ENCODE measurements around the gene HNRNPUL1.
"Not testable (repeated sequence)": the region's sequence is repeated elsewhere in the genome, so short reads cannot be mapped to it uniquely, and the experiment has no call there.

The HNRNPUL1 gene

DNA sequence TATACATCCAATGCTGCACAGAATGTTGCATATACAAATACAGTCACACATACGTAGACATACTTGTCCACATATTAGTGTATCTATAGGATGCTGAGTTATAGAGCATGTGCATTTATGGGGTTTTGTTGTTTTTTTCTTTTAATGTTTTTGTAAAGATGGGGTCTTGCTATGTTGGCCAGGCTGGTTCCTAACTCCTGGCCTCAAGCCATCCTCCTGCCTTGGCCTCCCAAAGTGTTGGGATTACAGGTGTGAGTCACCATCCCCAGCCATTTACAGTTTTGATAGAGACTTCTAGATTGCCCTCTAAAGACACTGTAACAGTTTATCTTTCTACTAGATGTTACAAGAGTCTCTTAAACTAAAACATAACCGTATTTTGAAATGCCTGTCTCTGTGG lies 14.3 kb downstream of the HNRNPUL1 start:
- DNase-seq: no peak

DNA sequence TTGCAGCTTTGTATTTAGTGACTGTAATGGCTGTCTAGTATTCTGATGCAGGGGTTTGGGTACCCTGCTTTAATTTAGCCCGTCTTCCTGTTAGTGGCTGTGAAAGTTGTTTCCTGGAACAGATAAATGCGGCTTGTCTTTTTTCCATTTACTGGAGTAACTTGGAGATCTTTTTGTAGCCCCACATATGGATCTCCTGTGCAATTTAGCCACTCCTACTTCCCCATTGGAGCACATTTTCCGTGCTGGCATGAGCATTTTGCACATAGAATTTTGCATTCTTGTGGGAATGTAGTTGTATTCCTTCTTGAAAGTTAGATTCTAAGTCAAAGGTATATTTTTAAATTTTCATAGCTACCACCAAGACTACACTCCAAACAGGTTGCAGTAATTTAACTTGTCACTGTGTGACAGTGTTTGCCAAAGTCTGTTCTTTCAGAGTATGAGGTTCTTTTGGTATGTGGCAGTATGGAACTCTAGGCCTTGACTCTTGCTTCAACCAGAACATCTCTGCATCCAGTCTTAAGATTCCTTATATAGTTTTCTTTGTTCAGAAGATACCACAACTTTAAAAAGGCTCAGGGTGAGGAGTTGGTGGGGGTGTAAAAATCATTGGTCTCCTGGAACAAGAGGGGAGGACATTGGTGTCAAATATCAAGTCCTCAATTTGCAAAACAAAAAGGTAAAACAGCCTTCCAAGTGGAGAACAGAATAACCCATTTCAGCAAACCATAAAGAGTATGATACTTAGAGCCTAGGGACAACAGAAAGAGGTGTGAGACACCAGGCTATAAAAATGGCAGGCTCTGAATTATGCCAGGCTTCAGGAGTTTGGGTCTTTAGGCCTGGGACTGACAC lies 24.7 kb downstream of the HNRNPUL1 start:
- no peak for DNase-seq

DNA sequence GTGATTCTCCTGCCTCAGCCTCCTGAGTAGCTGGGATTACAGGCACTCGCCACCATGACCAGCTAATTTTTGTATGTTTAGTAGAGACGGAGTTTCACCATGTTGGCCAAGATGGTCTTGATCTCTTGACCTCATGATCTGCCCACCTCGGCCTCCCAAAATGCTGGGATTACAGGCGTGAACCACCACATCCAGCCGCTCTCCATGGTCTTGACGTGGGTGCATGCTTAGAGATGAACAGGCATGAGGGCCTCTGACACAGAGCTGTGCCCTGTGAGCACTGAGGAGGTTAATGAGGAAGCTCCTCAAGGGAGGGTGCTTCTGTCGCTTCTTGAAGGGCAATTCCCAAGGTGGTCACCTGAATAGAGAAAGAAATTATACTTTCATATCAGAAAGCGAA lies 25.6 kb downstream of the HNRNPUL1 start:
- not testable (repeated sequence) for DNase-seq

DNA sequence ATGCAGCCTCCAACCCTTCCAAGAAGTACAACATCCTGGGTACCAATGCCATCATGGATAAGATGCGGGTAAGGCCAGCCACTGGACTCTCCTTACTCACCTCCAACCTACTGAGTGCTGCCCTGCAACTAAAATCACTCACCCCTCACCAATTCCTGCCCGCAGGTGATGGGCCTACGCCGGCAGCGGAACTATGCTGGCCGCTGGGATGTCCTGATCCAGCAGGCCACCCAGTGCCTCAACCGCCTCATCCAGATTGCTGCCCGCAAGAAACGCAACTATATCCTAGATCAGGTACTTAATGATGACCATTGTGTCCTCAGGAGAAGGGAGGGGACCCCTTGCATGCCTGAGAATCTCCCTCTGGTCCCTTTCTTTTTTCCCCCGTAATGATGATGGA lies 30.2 kb downstream of the HNRNPUL1 start:
- DNase-seq: no peak

DNA sequence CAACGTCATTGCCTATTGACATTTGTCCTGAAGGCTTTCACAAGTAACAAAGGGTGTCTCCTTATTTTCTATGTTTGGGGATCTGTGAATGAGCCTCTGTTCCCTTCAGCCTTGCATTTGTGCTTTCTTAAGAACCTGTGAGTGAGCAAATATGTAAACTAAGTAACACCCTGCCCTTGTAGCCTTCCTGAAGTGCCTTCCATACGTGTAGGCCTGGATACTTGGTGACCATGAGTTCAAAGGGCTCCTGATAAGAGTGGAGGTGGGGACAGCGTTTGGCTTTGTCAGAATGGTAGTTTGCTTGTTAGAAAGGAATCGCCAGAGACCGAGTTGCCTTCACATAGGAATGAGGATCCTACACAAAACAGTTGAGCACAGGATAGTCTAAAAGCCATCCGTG lies 31.3 kb downstream of the HNRNPUL1 start:
- no peak for DNase-seq

DNA sequence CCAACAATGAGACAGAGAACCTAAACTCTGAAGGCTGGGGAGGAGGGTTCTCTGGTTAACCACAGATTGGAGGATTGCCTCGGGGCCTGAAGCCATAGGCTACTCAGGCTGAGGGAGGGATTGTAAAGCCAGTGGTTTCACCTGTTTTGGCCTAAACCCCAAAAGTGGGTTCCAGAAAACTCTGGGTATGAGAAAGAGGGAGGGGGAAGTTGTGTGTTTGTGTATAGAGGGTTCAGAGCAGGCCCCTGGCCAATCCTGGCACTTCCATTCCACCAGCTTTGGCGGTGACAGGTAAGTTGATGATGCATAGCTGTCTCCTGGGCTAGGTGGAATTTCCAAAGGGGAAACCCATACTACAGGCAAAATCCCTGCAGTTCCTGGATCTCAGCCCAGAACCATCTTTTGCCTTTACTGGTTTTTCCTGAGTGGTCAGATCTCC lies 32.3 kb downstream of the HNRNPUL1 start:
- DNase-seq: no peak

DNA sequence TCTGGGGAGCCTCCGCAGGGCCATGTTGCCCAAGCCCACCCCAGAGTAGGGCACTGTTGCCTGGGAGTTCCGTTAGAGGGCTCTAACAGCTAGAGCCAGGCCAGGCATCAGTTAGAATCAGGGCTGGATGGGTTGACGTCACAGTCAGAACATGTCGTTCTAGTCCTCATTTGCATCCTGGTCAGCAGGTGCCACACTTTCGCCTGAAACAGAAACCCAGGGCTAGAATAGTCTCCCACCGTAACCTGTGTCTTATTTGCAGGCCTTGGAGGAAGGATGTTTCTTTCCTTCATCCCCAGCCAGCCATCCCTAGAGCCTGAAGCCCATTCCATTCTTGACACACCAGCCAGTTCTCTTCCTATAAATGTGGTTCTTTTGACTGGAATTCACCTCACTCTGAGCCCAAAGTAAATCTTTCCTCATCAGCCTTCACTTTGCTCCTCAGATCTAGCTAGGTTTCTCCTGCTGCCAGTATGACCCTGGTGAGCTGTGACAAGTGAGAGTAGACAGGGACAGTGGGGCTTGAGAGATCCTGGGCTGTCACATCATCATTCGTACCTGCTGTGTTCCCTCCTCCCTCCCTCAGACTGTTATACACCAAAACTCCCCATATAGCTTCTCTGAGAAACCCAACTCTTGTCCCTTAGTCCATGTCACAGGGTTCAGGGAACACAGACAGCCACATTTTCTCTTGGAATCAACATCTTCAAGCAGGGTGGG lies 33.6 kb downstream of the HNRNPUL1 start:
- no peak for DNase-seq

DNA sequence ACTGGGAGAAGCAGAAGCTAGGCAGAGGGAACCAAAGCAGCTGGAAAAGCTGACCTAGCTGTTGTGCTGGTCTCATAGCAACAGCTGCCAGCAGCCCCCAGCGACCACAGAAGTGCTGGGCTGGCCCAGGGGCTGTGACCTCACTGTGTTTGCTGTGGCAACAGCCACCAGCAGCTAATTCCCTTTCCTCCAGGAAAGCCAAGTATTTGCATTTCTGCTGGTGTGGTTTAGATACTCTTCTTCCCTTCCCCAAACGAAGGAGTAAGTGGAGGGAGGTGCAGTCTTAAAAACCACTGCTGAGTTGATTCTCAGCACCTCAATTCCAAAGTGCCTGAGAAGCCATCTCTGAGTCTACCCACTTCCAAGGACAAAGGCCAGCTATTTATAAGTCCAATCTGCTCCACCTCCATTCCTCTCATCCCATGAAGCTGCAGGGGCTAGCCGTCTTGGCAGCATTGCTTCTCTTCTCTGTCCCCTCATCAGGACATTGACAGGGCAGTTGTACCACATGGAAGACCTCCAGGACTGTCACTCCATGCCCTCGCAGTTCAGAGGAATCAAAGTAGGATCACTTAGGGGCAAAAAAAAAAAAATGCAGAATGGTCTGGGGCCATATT lies 34.3 kb downstream of the HNRNPUL1 start:
- DNase-seq: no peak

DNA sequence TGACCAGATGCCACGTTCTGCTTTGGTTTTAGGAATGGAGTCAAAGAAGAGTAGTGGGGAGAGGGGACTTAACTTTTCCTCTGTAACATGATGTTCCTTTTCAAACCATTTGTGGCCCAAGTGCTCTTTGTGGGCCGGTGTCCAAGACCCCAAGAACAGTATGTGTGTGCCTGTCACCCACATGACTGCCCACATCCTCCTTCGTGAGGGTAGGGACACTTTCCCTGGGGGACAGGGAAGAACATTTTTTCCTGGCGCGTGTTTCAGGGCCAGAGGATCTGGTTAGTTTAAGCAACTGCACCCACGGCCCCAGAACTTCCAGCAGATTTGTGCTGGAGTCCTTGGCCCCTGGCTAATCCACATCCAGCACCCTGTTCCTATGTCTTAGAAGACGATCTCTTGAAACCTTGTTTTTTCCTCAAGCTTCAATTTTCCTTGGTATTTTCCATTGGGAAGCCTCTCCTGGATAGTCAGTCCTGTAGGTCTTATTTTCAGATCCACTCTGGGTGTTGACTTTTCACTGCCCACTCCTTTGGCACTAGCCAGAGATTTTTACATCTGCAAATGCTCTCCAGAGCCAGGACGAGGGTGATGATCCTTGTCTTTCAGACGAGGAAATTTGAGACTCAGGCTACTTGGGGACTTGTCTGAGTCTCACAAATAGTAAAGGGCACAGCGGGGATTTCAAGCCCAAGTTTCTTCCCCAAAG lies 35.0 kb downstream of the HNRNPUL1 start:
- DNase-seq: no peak

DNA sequence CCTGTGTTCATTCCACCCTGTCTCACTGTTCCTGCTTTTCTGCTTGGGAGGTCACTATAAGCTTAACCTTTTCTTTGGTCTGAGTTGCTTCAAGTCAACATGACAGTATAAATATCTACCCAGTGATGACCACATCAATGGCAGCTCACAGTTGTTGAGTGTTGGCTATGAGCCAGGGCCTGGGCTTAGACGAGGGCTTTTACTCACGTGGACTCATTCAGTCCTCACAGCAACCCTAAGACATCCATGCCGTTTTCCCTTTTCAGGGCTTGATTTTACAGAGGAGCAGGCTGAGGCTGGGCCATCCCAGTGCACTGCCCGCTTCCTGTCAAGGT lies 35.5 kb downstream of the HNRNPUL1 start:
- no peak for DNase-seq

DNA sequence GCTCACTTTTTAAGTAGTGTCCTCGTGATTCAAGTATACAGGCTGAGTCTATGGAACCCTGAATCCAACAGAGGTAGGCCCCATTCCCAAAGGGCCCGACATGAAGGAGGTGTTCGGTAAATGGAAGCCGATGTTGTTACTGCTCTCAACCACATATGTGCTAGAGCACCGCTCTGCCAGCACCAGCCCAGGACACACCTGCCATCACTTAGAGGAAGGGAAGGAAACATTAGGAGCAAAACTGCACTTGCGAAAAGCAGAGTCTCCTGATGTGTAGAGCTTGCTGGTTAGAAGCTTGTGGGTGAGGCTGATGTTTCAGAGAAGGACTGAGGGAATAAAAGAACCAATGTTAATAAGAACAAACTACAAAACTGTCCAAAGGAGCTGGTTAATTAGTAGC lies 36.4 kb downstream of the HNRNPUL1 start:
- no peak for DNase-seq

DNA sequence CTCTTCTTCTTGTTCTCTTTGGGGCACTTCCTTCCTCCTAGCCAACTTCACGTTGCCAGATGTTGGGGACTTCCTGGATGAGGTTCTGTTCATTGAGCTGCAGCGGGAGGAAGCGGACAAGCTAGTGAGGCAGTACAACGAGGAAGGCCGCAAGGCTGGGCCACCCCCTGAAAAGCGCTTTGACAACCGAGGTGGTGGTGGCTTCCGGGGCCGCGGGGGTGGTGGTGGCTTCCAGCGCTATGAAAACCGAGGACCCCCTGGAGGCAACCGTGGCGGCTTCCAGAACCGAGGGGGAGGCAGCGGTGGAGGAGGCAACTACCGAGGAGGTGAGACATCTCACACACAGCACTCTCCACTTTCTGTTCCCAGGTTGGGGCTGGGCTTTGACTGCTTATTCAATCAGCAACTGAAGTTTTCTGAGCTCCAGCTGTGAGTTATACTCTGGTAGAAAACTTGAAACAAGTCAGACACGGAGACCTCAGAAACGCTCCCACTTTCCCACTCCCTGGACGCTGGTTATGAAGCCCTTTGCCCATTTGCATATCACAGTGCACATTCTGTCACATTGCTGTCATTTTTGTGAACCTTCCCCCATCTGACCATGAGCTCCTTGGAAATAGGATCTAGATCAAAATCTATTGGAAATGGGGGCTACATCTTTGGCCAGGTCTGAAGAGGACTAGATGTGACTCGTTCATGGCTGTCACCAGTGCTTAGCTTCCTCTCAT lies 38.6 kb downstream of the HNRNPUL1 start:
- DNase-seq: peak; percentile 80

DNA sequence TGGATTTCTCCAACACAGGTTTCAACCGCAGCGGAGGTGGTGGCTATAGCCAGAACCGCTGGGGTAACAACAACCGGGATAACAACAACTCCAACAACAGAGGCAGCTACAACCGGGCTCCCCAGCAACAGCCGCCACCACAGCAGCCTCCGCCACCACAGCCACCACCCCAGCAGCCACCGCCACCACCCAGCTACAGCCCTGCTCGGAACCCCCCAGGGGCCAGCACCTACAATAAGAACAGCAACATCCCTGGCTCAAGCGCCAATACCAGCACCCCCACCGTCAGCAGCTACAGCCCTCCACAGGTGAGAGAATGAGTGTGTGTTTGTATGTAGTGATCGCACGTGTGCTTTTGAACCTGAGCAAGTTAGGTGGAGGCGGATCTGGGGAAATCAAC lies 39.8 kb downstream of the HNRNPUL1 start:
- no peak for DNase-seq

DNA sequence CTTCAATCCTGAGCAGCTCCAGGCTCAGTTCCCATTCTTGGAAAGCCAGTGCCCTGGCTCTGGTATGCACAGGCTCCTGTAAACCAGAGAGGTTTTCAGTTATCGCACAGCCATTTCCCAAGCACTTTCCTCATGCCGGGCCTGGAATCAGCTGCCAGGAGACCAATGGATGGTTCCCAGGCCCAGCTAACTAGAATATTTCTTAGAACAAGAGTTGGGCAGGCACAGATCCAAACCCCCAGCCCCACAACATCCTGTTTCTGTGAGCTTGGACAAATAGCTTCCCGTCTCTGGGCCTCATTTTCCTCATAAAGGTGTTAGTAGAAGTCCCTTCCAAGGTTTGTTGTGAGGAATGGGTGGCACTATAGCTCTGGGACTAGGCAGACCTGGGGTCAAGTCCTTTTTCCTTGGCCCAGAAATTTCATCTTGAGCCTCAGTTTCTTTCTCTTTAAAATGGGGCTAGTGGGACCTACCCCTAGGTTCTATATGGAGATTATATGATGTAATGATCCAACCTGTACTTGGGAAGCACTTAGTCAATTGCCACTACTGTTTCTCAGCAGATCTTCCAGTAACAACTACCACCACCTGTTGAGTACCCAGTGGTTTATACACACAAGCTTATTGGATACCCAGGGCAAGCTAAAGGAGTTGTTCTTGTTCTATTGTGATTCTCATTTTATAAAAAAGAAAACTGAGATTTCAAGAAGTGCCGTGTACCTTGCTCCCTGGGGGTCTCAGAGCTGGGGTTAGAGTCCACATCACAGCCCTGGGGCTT lies 40.7 kb downstream of the HNRNPUL1 start:
- no peak for DNase-seq

DNA sequence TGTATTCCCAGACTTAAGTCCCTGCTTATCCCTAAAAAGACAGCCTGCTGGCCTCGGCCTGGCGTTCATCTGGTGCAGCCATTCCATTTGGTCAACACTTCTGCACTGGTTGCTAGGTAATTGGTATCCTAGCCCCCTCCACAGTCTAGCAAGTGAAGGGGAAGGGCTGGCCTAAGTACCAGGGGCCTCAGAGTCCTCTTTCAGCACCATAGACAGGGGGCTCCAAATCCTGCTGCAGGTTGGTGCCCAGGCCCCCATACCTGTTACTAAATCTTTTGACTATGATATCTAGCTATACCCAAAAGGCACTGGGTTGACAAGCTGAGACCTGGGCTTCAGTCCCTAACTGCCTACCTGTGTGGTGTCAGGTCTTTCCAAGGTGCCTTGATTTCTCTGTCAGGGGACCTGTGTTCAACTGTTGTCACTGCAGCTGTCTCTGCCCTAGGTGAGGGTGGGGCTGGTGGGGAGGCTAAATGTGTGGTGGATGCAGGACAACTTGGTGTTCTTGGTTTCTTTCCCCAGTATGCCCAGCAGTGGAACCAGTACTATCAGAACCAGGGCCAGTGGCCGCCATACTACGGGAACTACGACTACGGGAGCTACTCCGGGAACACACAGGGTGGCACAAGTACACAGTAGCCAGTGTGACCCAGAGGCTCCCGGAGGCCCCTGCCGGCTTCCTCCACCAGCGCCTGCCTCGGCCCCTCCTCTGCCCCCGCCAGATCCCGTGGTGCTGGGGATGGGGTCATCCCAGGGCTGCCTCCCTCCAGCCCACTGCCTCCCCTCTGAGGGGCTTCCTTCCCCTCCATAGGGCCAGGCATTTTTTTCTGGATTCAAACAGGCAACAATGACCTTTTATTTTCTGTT lies 42.0 kb downstream of the HNRNPUL1 start:
- no peak for DNase-seq

DNA sequence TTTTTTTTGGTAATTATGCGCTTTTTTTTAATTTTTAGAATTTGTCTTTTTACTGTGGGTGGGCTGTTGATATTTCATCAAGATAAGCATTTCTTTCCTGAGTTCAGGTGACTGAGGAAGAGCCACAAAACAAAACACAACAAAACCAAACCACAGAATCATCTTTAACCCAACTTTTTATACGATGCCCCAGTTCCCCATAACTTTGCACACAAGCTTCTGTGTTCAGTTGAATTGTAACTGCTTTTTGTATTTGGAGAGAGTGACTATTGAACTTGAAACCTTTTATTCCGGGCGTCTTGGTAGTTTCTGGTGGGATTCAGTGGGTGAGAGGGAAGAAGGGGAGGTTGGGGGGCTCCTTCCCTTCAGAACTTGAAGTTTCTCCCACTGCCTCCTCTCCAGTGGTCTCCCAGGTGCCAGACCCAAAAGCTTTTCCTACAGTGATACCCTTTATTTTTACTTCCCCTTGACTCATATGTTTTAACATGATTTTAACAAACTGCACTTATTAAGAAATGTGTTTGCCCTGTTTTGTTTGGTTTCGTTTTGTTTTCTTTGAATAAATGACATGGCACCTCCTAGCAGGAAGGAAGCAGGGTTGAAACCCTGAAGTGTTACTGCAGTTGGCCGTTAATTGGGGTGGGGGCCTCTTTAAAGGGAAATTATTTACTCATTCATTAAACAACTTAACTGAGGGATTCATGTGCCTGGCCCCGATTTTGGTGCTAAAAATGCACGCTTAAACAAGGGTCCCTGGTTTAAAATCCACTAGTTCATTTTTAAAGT lies 43.1 kb downstream of the HNRNPUL1 start:
- peak; percentile 71 for DNase-seq

DNA sequence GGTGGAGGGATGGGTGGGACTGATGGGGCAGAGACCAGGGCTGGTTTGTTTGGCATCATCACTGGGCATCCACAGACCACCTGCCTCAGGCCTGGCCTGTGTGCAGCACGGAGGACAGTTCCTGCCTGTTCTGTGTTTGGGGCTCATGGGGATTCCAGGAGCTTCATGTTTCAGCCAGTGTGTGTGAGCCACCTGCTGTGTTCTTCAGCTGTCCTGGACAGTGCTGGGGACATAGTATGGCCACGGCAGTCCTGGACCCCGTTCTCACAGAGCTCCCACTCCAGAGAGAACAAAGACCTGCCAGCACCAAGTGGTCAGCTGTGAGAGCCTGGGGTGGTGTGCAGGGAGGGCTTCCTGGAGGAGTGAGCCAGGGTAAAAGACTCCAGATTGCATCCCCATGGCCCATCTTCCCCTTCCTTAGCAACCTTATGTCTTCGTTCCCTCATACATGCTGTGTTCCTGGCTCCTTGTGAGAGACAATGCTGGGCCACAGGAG lies 43.8 kb downstream of the HNRNPUL1 start:
- no peak for DNase-seq

DNA sequence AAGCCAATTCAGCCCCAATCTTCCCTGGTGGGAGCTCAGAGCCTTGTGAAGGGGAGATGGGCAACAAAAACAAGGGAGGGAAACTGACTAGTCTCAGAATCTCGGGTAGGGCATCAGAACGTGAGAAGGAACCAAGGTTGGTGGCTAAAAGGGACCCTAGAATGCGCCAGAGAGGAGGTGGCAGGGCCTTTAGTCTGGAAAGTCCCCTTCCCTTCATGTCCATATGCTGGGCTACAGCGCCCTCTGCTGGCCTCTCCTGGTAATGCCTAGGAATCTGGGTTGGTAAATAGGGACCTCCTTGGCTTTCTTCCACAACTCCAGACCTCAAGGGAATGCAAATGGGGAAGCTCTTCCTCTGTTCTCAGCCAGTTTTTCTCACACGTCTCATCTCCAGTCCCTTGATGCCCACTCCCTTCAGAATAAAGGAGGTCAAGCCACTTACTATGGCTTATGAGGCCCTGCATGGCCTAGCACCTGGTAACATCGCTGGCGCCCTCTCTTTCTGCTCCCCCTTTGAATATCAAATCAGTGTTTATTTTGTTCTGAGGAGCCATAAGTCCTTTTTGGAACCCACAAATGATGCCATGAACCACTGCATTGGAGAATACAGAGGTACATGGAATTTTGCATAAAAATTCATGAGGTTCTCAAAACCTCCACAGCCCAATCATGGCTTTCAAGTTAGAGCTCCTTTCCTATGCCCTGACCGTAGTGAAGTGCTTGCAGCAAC lies 44.4 kb downstream of the HNRNPUL1 start:
- peak; percentile 95 for DNase-seq
